Thoracic aorta (tissue), 2 donors: ENCODE measurements around the gene NLK. TPM values are rescaled to one million over a fixed set of nuclear protein-coding genes. Genes with fewer than 3 reads are reported as not detected.

Experiments used
- ATAC-seq: fragments of 150-250 bp; one replicate; pipeline ENCODE4 v1.8.0; 2017; ENCODE audit warnings: low read depth; ENCODE audit not compliant: insufficient number of reproducible peaks, low FRiP score
- DNase-seq: peaks from one replicate; pipeline ENCODE4 v3.0.0-alpha.2; 2020; ENCODE audit warnings: low spot score
- H3K27ac ChIP-seq, 2 donors: fragments of 200-600 bp; sonication (generic); 1 replicate in 1 of 2; 2 replicates in 1 of 2; pipeline ENCODE4 v1.5.1; 2016; ENCODE audit warnings: mild to moderate bottlenecking in 2 of 2, moderate library complexity in 2 of 2
- H3K27me3 ChIP-seq: fragments of 200-600 bp; sonication (generic); replicated peaks from 2 replicates; pipeline ENCODE4 v1.6.0; 2016; ENCODE audit warnings: mild to moderate bottlenecking; ENCODE audit not compliant: insufficient read depth
- H3K36me3 ChIP-seq: fragments of 200-600 bp; sonication (generic); one replicate; pipeline ENCODE4 v1.5.1; 2016
- H3K4me1 ChIP-seq, 2 donors: fragments of 200-600 bp; sonication (generic); 1 replicate in 1 of 2; 2 replicates in 1 of 2; pipeline versions ENCODE4 v1.5.1 to v1.6.0; 2016; ENCODE audit warnings: low read depth in 2 of 2, mild to moderate bottlenecking in 1 of 2; ENCODE audit not compliant: control insufficient read depth in 1 of 2
- H3K4me3 ChIP-seq: fragments of 200-600 bp; sonication (generic); 2 replicates; pipeline ENCODE4 v1.5.1; 2016; ENCODE audit warnings: mild to moderate bottlenecking
- H3K9me3 ChIP-seq: fragments of 200-600 bp; sonication (generic); 2 replicates; pipeline ENCODE4 v1.5.1; 2016
- CTCF ChIP-seq: fragments of 200-600 bp; sonication (generic); IDR thresholded peaks from one replicate; pipeline ENCODE4 v1.5.1; 2019; ENCODE audit warnings: antibody characterized with exemption
- total RNA-seq, 2 donors: library from RNA; depleted of rRNA; stranded (reverse); fragments of >200 nt; gene quantifications; one replicate each; pipeline versions ENCODE4 v1.1.0 to v1.2.3, GENCODE V29; 2016

Gene NLK
- total RNA-seq, 2 donors from 2014 or later, result 10.3 to 23.0 TPM

- Histone ChIP-seq H3K4me1 (peaks cover 0 to 19% of the 10 kb centered on the region in 2 donors), H3K36me3 (no peaks in the 10 kb centered on the region), H3K4me3 (no peak overlapping the region), H3K9me3 (no peaks in the 10 kb centered on the region), H3K27ac (no peak overlapping the region), H3K27me3 (no peaks in the 10 kb centered on the region)
- no peak for TF ChIP-seq CTCF
- DNase-seq (no peak), ATAC-seq (no peak)
These were observed 15.3 kb downstream of the NLK start for GRCh38 chr17:28057731-28058246.

- H3K27me3 ChIP-seq, result no peaks in the 10 kb centered on the region
- no peak overlapping the region for H3K27ac ChIP-seq
- no peak overlapping the region for H3K4me3 ChIP-seq
- no peak for DNase-seq
- ATAC-seq, result no peak
- no peaks in the 10 kb centered on the region for H3K36me3 ChIP-seq
- no peaks in the 10 kb centered on the region for H3K9me3 ChIP-seq
- peaks cover 0 to 6% of the 10 kb centered on the region in 2 donors for H3K4me1 ChIP-seq
- no peak for TF ChIP-seq CTCF
These were observed 17.2 kb downstream of the NLK start for GRCh38 chr17:28059675-28060074.

- ATAC-seq, result no peak
- Histone ChIP-seq H3K4me3 (no peak overlapping the region), H3K27ac (no peak overlapping the region), H3K36me3 (no peaks in the 10 kb centered on the region), H3K27me3 (no peaks in the 10 kb centered on the region), H3K4me1 (no peaks in the 10 kb centered on the region), H3K9me3 (peaks cover under 1% of the 10 kb centered on the region)
- TF ChIP-seq CTCF, result no peak
- no peak for DNase-seq
These were observed 23.2 kb downstream of the NLK start for GRCh38 chr17:28065706-28066105.

- no peak overlapping the region for H3K4me3 ChIP-seq
- ATAC-seq (no peak), DNase-seq (no peak)
- H3K9me3 ChIP-seq, result peaks cover 9% of the 10 kb centered on the region
- TF ChIP-seq CTCF, result no peak
- no peaks in the 10 kb centered on the region for H3K27me3 ChIP-seq
- H3K4me1 ChIP-seq, result no peaks in the 10 kb centered on the region
- H3K36me3 ChIP-seq, result no peaks in the 10 kb centered on the region
- H3K27ac ChIP-seq, result no peak overlapping the region
These were observed 26.6 kb downstream of the NLK start for GRCh38 chr17:28069061-28069460.

- Histone ChIP-seq H3K4me3 (no peak overlapping the region), H3K27ac (no peak overlapping the region), H3K36me3 (no peaks in the 10 kb centered on the region), H3K27me3 (no peaks in the 10 kb centered on the region), H3K9me3 (peaks cover 9% of the 10 kb centered on the region), H3K4me1 (no peaks in the 10 kb centered on the region)
- DNase-seq (no peak), ATAC-seq (no peak)
- TF ChIP-seq CTCF, result no peak
These were observed 28.7 kb downstream of the NLK start for GRCh38 chr17:28071179-28071578.
